NCI-H446 treated with DMSO at 0.1 percent for 48 hours (cell line): Measurements from ENCODE around the gene ANKRD44.
A peak's percentile ranks its signal among the peaks of the same experiment; 100 is the strongest.

ENCODE experiments used
- DNase-seq: peaks from one replicate; lab custom pipeline; 2025; lab: John Stamatoyannopoulos, UW

ANKRD44 gene

DNA sequence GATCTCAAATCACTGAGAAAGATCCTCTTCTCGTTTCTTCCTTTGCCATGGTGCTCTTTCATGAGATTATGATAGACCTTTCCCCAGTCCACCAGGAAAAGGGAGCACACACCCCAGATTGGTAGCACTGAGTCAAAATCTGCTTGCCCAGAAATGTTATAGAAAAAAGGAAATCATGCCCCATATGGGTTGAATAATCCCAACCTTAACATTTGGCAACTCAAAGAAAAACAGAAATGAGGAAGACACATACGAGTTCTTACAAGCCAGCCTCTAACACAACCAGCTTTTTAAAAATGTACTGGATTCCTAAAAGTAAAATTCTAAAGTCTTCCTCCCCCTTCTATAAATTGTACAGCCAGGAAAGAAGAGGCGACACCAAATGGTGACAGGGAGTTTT, 103.0 kb downstream of the ANKRD44 start:
- no peak for DNase-seq

DNA sequence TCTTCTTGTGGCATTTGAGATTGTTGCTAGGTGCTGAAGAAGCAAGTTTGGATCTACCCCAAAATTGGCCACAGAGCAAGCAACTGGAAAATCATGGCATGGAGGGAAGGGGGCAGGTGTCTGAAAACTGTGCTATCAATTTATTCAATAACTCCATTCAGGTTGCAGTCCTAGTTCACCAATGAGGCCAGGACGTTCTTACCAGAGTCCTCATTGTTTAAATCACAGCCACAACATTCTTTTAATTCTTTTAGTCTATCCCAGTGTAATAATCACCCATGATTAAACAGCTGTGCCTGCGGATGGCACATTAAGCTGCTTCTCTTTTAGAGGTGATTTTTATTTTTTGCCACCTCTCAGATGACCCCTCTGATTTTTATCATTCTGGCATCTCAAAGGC, 103.5 kb downstream of the ANKRD44 start:
- no peak for DNase-seq

DNA sequence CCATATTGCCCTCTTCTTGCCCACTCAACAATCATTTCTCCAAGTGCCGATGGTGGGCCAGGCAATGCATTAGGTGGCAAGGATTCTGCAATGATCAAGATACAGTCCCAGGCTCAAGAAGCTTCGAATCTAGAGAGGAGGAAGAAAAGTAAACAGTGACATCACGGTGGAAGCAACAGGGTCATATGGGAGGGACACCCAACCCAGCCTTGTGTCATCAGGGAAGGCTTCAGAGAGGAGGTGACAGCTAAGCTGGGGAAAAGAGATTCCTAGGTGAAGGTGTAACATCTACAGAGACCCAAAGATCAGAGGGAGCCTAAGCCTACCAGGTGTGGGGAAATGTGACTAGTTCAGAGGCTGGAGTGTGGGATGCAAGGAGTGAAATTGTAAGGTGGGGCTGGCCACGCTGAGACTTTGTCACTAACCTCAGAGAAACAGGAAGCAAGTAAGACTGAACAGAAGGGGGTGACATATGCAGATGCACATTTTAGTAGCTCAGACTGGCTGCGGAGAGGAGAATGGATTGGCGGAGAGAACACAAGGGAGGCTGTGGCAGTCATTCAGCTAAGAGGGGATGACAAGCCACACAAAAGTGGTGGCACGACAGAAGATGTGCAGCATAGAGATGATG, 104.9 kb downstream of the ANKRD44 start:
- no peak for DNase-seq

DNA sequence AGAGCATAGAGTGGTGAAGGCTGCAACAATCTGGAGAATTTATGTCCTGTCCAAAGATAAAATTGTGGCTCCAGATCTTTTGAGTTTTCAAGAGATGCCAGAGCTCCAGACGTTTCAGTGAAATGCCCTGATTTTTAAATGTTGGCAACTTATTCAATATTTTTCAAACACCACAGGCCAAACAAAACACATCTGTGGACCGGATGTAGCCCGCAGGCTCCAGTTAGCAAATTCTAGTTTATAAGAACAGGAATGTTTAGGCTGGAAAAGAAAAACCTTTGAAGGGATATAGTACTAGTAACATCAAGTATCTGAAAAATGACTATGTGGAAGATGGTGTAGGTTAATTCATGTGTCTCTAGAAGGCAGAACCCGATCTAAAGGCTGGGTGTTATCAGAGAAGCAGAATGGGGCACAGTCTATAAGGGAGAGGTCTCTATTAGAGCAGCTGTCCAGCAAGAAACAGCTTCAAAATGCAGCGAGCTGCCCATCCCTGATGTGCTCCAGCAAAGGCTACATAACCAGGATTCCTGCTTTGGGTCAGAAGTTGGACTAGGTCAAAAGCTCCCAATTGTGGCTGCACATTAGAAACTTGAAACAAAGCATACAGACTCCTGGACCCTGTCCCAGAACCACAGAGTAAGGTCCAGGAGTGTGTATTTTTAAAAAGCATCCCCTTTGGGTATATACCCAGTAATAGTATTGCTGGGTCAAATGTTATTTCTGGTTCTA, 105.9 kb downstream of the ANKRD44 start:
- DNase-seq: no peak

DNA sequence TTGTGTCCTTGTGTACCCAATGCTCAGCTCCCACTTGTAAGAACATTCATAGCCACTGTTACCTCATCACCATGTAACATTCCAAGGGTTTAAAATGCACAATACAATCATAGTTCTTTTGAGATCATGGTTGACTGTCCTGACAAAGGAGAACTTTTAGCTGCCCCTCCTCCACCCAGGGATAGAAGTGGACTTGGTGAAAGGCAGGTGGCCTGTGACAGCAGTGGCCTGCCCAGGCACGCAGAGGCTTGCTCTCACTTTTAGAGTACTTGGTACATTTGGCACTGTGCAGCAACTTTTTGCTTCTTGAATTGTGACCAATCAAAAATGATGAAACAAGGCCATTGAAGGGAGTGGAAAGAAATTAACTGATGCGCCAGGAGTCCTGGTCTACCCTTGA, 108.7 kb downstream of the ANKRD44 start:
- no peak for DNase-seq

GRCh38 chr2:197200762-197201058, 109.9 kb downstream of the ANKRD44 start:
- DNase-seq: no peak

- no peak for DNase-seq
Measured at GRCh38 chr2:197200051-197200761, 110.4 kb downstream of the ANKRD44 start.

DNA sequence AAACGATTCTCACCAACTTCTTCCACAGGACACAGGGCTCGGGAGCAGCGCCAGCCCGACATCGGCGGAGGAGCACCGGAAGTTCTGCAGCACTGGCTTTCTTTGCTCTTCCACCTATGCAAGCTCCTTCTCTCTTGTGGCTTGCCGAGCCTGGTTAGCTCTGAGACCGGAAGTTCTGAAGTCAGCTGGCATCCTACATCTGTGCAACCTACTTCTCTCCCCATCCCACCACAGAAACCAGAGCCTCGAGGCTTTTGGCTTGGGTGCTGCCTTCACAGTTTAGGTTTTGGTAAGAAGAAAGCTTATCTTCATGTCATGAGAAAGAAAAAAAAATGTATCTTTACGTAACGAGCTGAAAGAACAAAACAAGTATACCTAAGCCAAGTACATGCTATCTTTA, 111.7 kb downstream of the ANKRD44 start:
- DNase-seq: no peak

DNA sequence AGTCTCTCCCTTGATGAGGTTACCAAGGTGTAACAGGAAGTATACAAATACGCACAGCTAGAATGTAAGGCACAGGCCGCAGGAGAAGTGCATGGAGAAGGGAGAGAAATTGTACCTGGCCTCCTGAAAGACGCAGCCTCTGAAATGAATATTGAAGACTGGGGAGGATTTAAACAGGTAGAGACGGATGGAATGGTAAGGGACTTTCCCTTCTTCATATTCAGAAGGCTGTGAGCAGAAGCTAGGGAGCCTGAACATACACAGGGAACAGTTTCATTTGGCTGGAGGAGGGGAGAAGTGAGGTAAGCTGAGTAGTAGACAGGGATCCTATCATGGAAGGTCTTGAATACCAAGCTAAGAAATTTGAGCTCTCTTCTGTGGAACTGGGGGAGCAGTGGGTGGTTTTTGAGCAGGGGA, 112.7 kb downstream of the ANKRD44 start:
- no peak for DNase-seq

DNA sequence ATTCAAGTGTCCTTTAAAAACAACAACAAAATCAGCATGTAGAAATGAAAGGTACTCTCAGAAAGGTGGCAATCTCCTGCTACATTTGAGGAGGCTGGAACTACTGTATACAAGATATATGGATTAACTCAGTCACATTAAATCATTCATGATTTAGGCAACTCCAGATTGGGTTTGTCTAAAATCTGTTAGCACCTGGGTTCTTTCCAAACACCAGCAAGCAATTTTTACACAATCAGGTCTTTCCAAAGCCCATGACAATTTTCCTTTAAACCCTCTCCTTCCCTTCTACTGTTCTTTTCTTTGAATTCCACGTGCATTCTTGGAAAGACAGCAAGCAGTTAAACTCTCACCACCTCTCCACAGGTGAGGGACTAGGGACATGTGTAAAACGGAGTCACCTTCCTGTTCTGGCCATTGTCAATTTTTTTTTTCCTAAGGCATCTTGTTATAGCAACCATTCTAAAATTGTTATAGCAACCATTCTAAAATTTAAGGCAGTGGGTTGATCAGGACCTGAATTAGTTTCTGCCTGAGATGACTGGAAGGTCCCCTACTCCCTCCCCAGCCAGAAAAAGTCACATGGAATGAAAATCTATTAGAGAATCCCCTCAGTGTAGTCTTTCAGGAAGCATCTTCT, 113.9 kb downstream of the ANKRD44 start:
- no peak for DNase-seq

- DNase-seq: peak; percentile 42
Measured at GRCh38 chr2:197195518-197195917, 115.1 kb downstream of the ANKRD44 start.

DNA sequence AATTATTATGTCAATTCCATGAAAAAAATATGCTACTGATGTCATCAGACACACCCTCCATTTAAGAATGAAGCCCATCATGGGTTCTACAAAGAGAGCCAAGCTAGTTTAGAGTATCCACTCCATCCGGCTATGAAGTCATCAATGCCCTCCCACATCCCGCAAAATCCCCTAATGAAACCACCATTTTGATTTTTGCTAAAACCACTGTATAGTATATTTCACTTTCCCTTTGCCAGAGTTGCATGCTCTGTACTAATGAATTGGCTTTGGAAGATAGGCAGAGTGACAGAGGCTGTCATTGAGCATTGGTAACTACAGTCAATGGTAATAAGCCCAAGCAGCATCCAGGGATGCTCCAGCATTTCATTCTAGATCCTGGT, 118.6 kb downstream of the ANKRD44 start:
- DNase-seq: no peak

GRCh38 chr2:197191177-197191939, 119.2 kb downstream of the ANKRD44 start:
- DNase-seq: no peak

DNA sequence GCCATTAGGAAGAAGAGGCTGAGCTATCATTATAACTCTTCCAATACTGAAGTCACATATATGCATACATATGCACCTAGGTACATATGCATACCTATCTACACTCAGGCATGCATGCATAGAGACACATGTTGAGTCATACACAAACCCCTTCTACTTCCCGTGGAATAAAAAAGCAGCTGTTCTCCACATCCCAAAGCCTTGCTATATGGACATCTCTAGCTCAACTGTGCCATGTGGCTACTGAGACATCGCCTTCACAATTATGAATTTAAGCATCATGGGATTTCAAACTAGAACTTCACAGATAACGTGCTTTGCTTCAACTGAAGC, 120.5 kb downstream of the ANKRD44 start:
- DNase-seq: no peak

- DNase-seq: no peak
Measured at GRCh38 chr2:197189426-197190099, 121.0 kb downstream of the ANKRD44 start.

DNA sequence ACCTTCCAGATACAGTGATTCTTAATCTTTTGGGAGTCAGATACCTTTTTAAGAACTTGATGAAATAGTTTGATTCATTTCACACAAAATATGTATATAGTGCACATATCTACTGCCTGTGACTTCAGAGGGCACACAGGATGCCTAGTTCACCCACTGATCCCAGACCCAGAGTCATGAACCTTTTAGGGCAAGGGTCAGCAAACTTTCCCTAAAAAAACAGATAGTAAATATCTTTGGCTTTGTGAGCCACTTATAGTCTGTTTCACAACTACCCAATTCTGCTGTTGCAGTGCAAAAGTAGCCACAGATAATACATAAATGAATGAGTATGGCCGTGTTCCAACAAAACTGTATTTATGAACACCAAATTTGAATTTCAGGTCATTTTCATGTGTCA, 124.9 kb downstream of the ANKRD44 start:
- DNase-seq: no peak

DNA sequence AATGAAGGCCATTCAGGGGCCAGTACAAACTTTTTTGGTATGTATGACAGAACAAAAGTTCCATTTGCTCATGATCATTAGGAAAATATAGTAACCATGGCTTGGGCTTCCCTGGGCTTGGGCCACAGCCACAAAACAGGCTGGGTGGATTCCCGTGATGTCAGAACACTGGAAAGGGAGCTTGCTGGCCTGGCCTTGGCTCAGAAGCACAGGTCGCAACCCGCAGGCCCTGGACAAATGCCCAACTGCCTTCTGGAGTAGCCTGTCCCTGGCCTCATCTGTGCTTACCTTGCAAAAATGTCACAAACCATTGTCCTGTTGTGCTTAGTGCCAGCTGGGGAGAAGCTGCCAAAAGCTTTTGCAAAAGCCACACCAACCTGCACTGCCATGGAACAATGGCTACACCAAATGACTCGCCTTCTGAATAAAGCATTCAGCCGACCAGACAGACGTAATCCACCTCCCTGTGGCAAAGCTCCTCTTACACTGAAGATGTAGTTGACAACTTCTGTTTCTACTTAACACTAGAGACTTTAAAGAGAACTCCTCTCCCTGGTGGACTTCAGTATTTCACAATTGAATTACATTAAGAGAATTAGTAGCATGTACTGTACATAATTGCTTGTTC, 125.5 kb downstream of the ANKRD44 start:
- no peak for DNase-seq

DNA sequence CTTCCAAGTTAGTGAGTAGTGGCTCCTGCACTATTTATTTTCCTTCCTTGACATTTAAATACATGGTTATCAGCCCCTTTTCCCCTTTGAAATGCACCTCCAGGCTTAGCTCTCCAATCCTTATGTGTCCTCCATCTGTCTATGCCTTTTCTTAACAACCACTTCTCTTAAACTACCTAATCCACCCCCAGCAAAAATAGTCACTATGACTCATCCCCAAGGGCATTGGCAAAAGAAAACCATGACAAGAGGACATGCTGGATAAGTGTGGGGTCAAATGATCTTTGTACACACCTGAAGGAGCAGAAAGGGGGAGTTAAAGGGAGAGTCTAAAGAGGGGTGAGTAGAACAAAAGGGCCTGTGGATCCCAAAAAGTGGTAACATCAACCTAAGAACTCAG, 127.2 kb downstream of the ANKRD44 start:
- DNase-seq: no peak

DNA sequence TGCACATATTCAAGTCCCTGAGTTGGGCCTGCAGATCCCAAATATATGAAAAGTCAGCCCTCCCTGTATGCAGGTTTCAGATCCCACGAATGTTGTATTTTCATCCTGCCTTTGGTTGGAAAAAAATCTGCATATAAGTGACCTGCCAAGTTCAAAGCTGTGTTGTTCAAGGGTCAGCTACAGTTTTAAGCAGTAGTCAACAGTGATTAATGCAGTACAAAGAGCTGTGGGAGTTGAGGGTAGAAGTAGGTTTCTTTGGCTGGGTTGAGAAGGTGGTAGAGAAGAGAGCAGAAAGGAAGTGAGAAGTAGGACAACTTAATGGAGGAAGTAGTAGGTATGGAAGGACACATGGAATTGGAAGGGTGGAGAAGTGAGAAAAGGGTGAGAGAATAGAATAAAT, 127.9 kb downstream of the ANKRD44 start:
- no peak for DNase-seq

DNA sequence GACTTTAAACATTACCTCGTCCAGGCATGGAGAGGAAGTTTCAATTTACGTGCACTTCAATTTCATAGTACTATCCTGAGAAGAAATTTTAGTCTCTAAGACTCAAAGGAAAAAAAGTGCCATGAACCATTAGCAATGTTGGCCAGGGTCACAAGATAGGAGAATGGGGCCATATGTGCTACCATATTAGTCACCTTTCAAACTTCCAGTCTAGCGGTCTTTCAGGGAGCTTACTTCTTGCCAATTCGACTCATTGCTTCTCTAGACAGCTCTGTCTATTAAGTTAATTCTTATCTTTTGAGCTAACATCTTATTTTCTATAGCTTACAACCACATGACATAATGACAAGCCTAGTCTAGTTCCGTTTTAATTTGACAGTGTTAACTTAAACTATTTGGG, 129.1 kb downstream of the ANKRD44 start:
- DNase-seq: peak; percentile 24

GRCh38 chr2:197179744-197180498, 130.7 kb downstream of the ANKRD44 start:
- DNase-seq: no peak
